Natural killer cell (primary cell): ENCODE results near the gene ZFYVE27. TPM values are rescaled to one million over a fixed set of nuclear protein-coding genes. Genes with fewer than 3 reads are reported as not detected.
A peak's percentile ranks its signal among the peaks of the same experiment; 100 is the strongest.

Experiments used
- ATAC-seq, 3 donors: fragments of 150-1000 bp in 2 of 3; fragments of 200-7000 bp in 1 of 3; cut with Tn5 transposase; 1 replicate in 1 of 3; 2 replicates in 2 of 3; pipeline ENCODE4 v1.10.0; 2021; ENCODE audit warnings: mild to moderate bottlenecking in 2 of 3, moderate library complexity in 2 of 3
- DNase-seq, 2 donors: peaks; one replicate each; pipeline versions ENCODE4 v3.0.0 to v3.0.0-alpha.2; 2013 to 2021; ENCODE audit warnings: mixed read lengths in 1 of 2
- H3K27ac ChIP-seq: one replicate; pipeline ENCODE4 v1.5.1; 2013; ENCODE audit warnings: mild to moderate bottlenecking, low read length
- H3K27me3 ChIP-seq: one replicate; pipeline ENCODE4 v1.6.1; 2013; ENCODE audit warnings: low read length; ENCODE audit not compliant: control insufficient read depth, insufficient read depth
- H3K36me3 ChIP-seq: one replicate; pipeline ENCODE4 v1.6.1; 2013; ENCODE audit warnings: low read length; ENCODE audit not compliant: control insufficient read depth, insufficient read depth
- H3K4me1 ChIP-seq: one replicate; pipeline ENCODE4 v1.6.1; 2013; ENCODE audit warnings: low read length; ENCODE audit not compliant: control insufficient read depth, insufficient read depth
- H3K4me3 ChIP-seq: one replicate; pipeline ENCODE4 v1.5.1; 2013; ENCODE audit warnings: low read length
- H3K9me3 ChIP-seq: one replicate; pipeline ENCODE4 v1.6.1; 2013; ENCODE audit warnings: low read length; ENCODE audit not compliant: control insufficient read depth, insufficient read depth
- H3K27ac Mint-ChIP-seq, 2 donors: one replicate each; pipeline ENCODE4 v1.8.0; 2022; ENCODE audit warnings: mild to moderate bottlenecking in 2 of 2, mixed read lengths in 2 of 2, moderate library complexity in 1 of 2
- H3K27me3 Mint-ChIP-seq, 2 donors: one replicate each; pipeline ENCODE4 v1.8.0; 2022; ENCODE audit warnings: low read depth in 2 of 2, mixed read lengths in 2 of 2
- H3K36me3 Mint-ChIP-seq: one replicate; pipeline ENCODE4 v1.8.0; 2022; ENCODE audit warnings: mixed read lengths
- H3K4me1 Mint-ChIP-seq, 2 donors: one replicate each; pipeline ENCODE4 v1.8.0; 2022; ENCODE audit warnings: mixed read lengths in 2 of 2
- H3K4me3 Mint-ChIP-seq: one replicate; pipeline ENCODE4 v1.8.0; 2022; ENCODE audit warnings: mild to moderate bottlenecking, moderate library complexity, mixed read lengths
- H3K9me3 Mint-ChIP-seq, 2 donors: one replicate each; pipeline ENCODE4 v1.8.0; 2022; ENCODE audit warnings: mixed read lengths in 2 of 2
- WGBS: methylation state at CpG from one replicate; pipeline ENCODE4 v1.1.7; 2013; ENCODE audit warnings: missing lambda C conversion rate; ENCODE audit not compliant: insufficient coverage; 5-methylcytosine and 5-hydroxymethylcytosine counted together
- intact Hi-C: fragments of 100-400 bp; cut with micrococcal nuclease; formaldehyde crosslinking; loops from one replicate; pipeline ENCODE4 v1.14.2; 2022
- total RNA-seq, 4 donors: library from RNA; stranded (reverse); fragments of 120-200 nt in 1 of 4; gene quantifications; one replicate each; pipeline versions ENCODE4 v1.2.3 to v1.2.4, GENCODE V29; 2013 to 2022
- TF ChIP-seq, protein P1 (sequence below): fragments of 200-600 bp; IDR thresholded peaks from one replicate; pipeline ENCODE4 v1.8.0; 2022; ENCODE audit warnings: antibody characterized with exemption

The ZFYVE27 gene
- total RNA-seq, 3 donors from 2014 or later (not counting 1 experiment from before 2014, with no cell fraction given): 63.0 to 82.8 (median 76.4) TPM

DNA sequence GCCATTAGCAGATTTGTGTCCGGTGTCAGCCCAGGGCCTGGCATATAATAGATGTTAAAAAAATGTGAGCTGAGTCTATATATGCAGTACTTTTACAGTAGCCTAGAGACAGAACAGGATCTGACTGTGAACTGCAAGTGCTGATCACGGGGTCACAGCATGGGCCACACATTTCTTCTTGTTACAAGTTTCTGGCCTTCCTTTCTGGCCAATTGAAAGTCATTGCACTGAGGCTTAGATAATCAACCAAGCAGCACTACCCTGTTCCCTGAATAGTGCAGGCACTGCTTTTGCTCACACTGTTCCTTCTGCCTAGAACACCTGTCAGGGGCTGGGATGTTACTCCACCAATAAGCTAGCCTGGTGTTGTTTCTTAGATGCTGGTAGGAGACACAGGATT is 28.8 kb upstream of the ZFYVE27 start:
- 87% methylated on average over 2 of the region's 2 CpGs for WGBS
- H3K27me3 Mint-ChIP-seq: peaks cover 24 to 25% of the 10 kb centered on the region in 2 donors
- H3K9me3 ChIP-seq: no peaks in the 10 kb centered on the region
- H3K27ac Mint-ChIP-seq: no peak overlapping the region
- H3K4me1 ChIP-seq: peaks cover 5% of the 10 kb centered on the region
- no peaks in the 10 kb centered on the region for H3K9me3 Mint-ChIP-seq
- TF ChIP-seq, protein P1, sequence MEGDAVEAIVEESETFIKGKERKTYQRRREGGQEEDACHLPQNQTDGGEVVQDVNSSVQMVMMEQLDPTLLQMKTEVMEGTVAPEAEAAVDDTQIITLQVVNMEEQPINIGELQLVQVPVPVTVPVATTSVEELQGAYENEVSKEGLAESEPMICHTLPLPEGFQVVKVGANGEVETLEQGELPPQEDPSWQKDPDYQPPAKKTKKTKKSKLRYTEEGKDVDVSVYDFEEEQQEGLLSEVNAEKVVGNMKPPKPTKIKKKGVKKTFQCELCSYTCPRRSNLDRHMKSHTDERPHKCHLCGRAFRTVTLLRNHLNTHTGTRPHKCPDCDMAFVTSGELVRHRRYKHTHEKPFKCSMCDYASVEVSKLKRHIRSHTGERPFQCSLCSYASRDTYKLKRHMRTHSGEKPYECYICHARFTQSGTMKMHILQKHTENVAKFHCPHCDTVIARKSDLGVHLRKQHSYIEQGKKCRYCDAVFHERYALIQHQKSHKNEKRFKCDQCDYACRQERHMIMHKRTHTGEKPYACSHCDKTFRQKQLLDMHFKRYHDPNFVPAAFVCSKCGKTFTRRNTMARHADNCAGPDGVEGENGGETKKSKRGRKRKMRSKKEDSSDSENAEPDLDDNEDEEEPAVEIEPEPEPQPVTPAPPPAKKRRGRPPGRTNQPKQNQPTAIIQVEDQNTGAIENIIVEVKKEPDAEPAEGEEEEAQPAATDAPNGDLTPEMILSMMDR: no peak
- ATAC-seq: no peak
- no peaks in the 10 kb centered on the region for H3K36me3 Mint-ChIP-seq
- H3K4me1 Mint-ChIP-seq: peaks cover 6 to 13% of the 10 kb centered on the region in 2 donors
- intact Hi-C loops: no loop called here
- H3K27ac ChIP-seq: no peak overlapping the region
- H3K36me3 ChIP-seq: no peaks in the 10 kb centered on the region
- peaks cover 3% of the 10 kb centered on the region for H3K27me3 ChIP-seq
- H3K4me3 Mint-ChIP-seq: no peak overlapping the region
- no peak overlapping the region for H3K4me3 ChIP-seq
- DNase-seq: no peak

- peaks cover 3% of the 10 kb centered on the region for H3K27me3 ChIP-seq
- Mint-ChIP-seq H3K4me1 (peaks cover 12 to 21% of the 10 kb centered on the region in 2 donors), H3K36me3 (no peaks in the 10 kb centered on the region), H3K27ac (no peak overlapping the region), H3K27me3 (peaks cover 29 to 30% of the 10 kb centered on the region in 2 donors), H3K9me3 (no peaks in the 10 kb centered on the region), H3K4me3 (no peak overlapping the region)
- TF ChIP-seq, protein P1: peak; percentile 39
- ATAC-seq: no peak
- no peaks in the 10 kb centered on the region for H3K9me3 ChIP-seq
- intact Hi-C loops: loop anchor here (1.0 kb wide), 1 partner anchor 22 kb away; no protein-coding TSS in a partner anchor
- H3K4me3 ChIP-seq: no peak overlapping the region
- 45% methylated on average over 17 of the region's 18 CpGs for WGBS
- no peaks in the 10 kb centered on the region for H3K36me3 ChIP-seq
- no peak overlapping the region for H3K27ac ChIP-seq
- peak in 1 of 2 donors; percentile 70 for DNase-seq
- H3K4me1 ChIP-seq: peaks cover 12% of the 10 kb centered on the region
Observed at GRCh38 chr10:97708976-97709946, 27.7 kb upstream of the ZFYVE27 start.

DNA sequence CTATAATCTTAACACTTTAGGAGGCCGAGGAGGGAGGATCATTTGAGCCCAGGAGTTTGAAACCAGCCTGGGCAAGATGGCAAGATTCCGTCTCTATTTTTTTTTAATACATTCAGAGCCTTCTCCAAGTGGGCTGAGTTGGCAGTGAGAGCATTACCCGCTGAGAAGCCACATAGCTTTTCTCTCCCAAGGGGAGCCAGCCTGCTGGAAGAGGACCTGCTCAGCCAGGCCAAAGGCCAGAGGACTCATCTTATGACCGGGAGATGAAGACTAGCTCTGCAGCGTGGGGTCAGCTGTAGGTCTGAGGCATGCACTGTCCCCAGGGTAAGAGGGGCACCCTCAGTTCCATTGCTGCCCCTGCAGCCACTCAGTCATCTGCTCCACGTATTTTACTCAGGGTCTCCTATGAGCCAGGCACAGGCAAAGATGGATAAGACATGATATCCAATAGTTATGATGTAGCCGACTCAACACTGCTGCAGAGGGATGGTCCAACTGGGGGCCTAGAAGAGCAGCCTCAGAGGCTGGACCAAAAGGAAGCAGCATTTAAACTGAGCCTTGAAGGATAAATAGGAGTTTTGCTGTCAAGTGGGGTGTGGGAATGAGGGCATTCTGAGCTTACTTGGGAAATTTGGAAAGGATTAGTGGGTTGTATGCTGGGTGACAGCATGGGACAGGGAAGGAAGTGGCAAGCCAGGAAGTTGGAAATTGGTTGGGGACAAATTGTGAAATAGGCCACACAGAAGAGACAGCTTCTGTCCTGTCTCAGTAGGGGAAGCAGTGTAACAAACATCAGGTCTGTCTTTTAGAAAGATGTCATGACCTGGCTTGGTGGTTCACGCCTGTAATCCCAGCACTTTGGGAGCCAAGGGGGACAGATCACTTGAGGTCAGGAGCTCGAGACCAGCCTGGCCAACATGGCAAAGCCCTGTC is 25.0 kb upstream of the ZFYVE27 start:
- Mint-ChIP-seq H3K9me3 (no peaks in the 10 kb centered on the region), H3K27me3 (peaks cover 30 to 35% of the 10 kb centered on the region in 2 donors), H3K36me3 (no peaks in the 10 kb centered on the region), H3K27ac (no peak overlapping the region), H3K4me3 (peak overlapping the region; percentile 84), H3K4me1 (peaks cover 15 to 29% of the 10 kb centered on the region in 2 donors)
- DNase-seq (no peak), ATAC-seq (no peak)
- Histone ChIP-seq H3K27me3 (peaks cover 3% of the 10 kb centered on the region), H3K9me3 (no peaks in the 10 kb centered on the region), H3K36me3 (no peaks in the 10 kb centered on the region), H3K4me1 (peaks cover 16% of the 10 kb centered on the region), H3K27ac (no peak overlapping the region), H3K4me3 (no peak overlapping the region)
- TF ChIP-seq, protein P1: no peak
- intact Hi-C loops: no loop called here
- 97% methylated on average over 9 of the region's 9 CpGs for WGBS
